Measurements from ENCODE around the gene MGMT.

- TF ChIP-seq POLR2A (IDR thresholded peaks at IDR 0.05) (no peak), CTCF (IDR thresholded peaks at IDR 0.05) (no peak)
Observed at GRCh38 chr10:129626796-129627435, 159.9 kb downstream of the MGMT start.
